ENCODE data around the gene FAT2.

The FAT2 gene, protein sequence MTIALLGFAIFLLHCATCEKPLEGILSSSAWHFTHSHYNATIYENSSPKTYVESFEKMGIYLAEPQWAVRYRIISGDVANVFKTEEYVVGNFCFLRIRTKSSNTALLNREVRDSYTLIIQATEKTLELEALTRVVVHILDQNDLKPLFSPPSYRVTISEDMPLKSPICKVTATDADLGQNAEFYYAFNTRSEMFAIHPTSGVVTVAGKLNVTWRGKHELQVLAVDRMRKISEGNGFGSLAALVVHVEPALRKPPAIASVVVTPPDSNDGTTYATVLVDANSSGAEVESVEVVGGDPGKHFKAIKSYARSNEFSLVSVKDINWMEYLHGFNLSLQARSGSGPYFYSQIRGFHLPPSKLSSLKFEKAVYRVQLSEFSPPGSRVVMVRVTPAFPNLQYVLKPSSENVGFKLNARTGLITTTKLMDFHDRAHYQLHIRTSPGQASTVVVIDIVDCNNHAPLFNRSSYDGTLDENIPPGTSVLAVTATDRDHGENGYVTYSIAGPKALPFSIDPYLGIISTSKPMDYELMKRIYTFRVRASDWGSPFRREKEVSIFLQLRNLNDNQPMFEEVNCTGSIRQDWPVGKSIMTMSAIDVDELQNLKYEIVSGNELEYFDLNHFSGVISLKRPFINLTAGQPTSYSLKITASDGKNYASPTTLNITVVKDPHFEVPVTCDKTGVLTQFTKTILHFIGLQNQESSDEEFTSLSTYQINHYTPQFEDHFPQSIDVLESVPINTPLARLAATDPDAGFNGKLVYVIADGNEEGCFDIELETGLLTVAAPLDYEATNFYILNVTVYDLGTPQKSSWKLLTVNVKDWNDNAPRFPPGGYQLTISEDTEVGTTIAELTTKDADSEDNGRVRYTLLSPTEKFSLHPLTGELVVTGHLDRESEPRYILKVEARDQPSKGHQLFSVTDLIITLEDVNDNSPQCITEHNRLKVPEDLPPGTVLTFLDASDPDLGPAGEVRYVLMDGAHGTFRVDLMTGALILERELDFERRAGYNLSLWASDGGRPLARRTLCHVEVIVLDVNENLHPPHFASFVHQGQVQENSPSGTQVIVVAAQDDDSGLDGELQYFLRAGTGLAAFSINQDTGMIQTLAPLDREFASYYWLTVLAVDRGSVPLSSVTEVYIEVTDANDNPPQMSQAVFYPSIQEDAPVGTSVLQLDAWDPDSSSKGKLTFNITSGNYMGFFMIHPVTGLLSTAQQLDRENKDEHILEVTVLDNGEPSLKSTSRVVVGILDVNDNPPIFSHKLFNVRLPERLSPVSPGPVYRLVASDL (N-terminal part only)

DNA sequence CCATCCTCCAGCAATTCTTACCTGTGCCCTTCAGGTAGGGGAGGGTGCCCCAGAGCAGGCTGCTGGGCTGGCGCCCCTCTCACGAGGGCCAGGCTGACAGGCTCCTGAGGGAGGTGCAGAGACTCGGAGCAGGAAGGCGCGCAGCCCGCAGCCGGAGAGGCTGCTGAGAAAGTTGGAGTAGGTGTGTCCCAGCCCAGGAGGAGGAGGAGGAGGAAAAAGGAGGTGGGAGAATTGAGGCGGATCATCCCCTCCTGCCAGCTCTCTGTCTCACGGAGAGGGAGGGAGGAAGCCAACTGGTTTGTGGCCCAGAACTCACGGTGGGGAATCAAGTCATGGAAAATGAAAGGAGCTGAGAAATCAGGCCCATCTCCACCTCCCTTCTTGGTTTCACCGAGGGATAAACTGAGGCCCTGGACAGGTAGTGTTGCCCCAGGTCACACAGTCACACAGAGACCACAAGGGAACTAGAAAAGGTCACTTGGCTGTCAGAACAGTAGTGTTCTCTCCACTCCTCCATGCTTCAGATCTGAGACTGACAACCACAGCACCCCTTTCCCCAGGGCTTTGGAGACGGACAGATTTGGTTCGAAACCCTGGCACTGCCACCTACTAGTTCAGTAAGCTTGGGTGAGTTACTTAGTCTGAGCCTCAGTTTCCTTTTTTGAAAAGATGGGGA, at the start of gene FAT2:
Gene FAT2 (minus strand): TSS at position 188 of the 676 bp plus-strand sequence. CDS start 22,400 bp downstream, outside the sequence.
- no peak for DNase-seq (ENCODE audit: low read depth)

DNA sequence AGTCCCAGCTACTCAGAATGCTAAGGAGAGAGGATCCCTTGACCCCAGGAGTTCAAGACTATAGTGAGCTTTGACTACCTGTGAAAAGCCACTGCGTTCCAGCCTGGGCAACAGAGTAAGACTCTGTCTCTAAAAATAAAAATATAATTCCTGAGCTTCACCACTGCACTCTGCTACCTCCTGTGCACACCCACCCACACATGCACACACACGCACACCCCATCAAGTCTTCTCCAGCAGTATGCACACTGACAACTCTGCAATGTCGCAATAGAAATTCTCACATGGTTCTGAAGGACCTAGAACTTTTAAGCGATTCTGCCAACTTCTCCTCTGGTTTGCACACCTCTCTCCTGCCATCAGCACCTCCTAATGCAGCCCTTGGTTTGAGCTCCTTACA, 47.5 kb upstream of the FAT2 start:
- no peak for DNase-seq (ENCODE audit: low read depth)

DNA sequence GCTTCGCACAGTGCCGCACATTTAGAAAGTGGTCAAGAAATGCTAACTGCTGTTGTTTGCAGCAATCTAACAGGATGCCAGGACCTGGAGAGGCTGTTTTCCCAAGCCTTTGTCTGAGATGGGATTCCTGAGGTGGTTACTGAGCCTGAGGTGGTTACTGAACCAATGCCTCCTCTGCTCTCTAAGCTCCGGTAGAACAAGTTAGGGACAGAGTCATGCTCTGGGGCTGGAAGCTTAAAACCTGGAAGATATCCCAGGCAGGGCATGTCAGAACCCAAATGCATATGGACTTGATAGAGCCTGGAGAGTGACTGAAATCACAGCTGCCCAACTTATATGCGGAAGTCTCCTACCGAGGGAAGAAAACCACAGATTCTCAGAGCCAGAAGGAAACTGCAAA, 46.5 kb upstream of the FAT2 start:
- no peak for DNase-seq (ENCODE audit: low read depth)

DNA sequence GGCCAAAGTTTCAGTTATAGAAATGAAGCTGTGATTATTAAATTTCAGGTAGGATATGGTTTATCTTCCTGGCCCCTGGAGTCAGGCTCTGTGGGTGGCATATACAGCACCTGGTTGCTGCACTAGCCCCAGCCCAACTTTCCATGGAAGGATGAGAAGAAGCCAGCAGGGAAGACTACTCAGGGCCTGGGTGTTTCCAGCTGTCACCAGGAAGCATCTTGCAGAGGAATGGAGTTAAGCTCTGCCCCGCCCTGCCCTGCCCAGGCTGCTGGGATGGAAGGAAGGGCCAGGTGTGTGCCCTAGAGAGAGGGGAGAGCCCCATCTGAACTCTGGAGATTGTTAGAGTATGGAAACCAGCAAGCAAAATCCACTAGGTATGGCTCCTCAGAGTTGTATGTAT, 42.8 kb upstream of the FAT2 start:
- no peak for DNase-seq (ENCODE audit: low read depth)

DNA sequence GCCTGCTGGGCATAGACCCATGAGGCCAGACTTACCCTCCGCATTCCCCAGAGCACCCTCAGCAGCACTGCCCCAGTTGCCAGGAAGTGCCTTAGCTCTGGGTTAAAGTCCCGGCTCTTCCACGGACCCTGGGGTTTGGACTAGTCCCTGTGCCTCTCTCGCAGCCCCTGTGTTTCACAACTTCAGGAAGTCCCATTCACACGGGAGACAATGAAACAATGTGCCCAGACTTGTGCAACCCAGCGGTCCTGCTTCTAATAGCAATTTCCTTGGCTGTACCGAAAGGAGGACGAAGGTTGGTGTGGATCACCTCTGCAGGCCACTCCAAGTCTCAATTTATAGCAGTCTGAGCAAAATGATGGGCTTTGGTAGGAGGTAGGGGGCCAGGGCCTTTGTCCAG, 41.8 kb upstream of the FAT2 start:
- no peak for DNase-seq (ENCODE audit: low read depth)

DNA sequence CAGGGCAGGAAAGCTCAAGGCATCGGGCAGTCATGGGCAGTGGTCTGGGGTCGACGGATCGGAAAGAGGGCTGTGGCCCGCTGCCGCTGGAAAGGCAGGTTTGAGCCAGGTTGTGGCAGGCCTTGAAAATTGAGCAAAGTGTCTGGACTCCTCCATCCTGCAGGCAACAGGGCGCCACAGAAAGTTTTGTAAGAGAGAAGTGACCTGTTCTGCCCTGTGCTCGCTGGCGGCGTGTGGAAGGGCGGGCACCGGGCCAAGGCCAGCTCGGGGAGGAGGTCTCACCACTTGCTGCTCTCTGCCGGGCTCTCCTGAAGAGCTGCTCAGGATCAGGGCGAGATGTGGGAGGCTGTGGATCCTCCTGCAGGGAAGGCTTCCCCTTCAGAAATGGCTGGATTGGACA, 41.4 kb upstream of the FAT2 start:
- DNase-seq (ENCODE audit: low read depth), result no peak

DNA sequence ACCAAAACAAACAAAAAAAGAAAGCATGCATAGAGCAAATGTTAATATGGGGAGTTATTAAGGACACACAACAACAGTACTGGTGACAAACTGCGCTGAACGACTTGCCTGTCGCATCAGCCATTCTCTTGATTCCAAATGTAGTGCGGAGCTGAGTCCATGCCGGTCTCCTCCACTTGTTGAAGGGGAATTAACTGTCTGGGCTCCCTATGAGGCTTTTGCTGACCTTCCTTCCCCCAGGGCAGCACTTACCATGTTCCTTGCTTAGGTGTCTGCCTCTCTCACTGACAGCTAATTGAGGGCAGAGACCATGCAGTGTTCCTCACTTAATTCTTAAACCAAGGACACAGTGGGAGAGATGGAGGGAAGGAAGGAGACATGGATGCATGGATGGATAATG, 40.8 kb upstream of the FAT2 start:
- no peak for DNase-seq (ENCODE audit: low read depth)

DNA sequence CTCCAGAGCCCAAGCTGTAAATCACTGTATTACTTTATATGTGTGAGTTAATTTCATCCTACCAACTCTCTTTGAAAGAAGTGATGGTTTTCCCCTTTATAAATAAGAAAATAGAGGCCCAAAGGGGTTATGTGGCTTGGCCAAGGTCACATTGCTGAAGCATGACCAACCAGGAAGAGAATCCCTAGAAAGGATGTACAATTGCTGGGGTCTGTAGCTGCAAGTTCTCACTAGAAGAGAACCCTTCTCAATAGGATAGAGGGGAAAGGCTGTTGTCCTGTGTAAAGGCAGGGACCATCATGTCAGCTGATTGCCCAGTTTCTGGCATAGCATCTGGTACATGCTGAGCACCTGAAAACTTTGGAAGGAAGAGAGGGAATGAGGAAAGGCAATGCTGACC, 39.0 kb upstream of the FAT2 start:
- DNase-seq (ENCODE audit: low read depth), result no peak

DNA sequence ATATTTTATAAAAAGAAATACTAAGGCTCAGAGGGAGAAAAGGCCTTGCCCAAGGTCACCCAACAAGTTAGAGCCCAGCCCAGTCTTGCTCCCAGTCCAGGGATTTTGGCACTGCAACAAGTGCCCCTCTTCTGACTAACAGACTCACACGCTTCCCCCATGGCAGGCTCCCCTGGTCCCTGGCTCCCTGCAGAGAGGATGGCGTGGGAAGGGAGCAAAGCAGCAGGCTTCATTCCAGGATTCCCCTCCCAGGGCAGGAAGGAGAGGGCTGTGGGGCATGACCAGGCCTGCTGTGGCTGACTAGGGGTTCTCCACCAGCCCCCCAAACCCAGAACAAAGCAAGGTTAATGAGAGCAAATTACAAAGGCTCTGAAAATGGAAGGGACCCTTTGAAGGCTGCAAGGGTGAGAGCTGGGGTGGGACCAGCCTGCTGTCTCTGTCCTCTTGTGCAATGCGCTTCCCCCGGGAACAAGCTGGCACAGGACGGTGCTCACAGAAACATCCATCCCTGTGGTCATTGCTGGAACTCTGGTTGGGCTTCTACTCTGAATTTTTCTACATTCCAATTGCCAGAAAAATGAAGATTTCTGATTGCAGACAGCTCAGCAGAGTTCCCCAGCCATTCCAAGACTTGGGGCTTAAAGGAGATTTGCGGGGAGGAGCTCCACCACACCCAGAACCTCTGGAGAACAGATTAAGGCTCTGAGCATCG, 37.1 kb upstream of the FAT2 start:
- no peak for DNase-seq (ENCODE audit: low read depth)

DNA sequence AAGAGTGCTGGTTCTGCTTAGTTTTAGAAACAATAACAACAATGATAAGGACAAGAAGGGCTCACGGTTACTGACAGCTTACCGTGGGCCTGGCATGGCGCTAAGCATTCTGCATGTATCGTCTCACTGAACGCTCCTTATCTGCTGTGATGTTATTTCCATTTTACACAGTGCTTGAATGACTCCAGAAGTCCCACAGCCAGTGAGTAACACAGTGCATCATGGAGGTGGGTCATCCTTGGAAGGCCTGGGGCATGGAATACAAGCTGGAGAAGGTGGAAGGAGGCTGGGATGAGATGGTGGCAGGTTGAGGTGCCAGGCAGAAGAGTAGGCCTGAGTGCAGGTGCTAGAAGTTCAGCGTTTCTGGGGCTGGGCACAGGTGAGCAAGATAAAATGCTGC, 36.5 kb upstream of the FAT2 start:
- DNase-seq (ENCODE audit: low read depth), result no peak

DNA sequence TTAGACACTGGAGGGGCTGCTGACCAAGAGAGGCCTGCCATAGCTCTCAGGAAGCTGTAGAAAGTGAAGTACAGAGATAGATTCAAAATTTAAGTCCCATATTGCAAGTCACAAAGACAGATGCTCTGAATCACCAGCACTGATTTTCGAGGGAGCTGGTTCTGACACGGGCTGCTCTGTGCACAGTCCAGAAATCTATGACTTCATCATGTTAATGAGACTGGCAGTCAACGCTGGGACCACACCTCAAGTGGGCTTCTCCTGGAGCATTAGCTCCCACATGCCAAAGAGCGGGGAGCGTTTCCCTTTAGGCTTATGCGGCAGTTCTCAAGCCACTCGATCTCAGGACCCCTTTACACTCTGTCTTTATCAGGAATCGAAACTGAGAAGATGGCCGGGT, 34.2 kb upstream of the FAT2 start:
- DNase-seq (ENCODE audit: low read depth), result no peak

DNA sequence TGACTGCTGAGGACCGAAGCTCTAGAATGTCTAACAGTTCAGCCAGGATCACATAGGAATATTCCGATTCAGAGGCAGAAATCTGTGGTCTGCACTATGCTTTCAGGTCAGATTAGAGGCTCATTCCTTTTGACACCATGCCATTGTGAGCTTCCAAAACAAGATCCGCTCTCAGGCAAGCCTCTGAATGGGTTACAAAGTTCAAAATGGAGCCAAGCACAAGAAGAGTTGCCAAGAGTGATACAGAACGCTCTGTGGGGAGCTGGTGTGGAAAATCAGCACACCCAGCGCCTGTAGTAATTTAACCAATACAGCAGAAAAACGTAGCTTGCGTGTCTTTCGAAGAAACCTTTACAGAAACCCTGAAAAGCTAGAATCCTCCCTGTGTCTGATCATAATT, 33.3 kb upstream of the FAT2 start:
- no peak for DNase-seq (ENCODE audit: low read depth)

DNA sequence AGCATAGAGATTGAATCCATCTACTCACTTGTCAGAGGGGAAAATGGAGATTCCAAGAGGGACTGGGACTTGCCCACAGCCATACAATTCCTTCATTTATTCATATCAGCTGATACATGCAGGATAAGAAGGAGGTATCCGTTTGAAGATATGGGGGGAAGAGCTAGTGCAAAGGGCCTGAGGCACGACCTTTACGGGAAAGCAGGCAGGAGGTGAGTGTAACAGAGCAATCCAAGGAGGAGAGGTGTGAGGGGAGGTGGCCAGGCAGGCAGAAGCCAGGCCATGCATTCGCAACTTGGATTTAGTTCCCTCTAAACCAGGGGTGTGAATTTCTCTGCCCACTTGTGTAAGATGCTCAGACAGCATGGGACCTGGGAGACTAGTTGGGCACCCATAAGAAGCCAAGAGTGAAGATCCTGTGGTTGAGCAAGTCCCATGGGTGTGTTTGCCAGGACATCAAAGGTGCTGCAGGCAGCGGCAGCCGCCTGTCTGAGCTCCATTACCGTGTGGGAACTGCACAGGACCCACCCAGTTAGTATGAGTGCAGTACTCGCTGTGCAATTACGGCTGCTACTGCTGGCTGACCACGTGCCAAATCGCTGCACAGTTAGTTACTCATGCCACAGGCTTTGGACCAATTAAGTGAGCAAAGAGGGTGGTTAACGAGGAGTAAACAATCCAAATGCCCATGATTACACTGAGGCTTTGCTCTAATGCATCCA, 31.4 kb upstream of the FAT2 start:
- DNase-seq (ENCODE audit: low read depth), result no peak

DNA sequence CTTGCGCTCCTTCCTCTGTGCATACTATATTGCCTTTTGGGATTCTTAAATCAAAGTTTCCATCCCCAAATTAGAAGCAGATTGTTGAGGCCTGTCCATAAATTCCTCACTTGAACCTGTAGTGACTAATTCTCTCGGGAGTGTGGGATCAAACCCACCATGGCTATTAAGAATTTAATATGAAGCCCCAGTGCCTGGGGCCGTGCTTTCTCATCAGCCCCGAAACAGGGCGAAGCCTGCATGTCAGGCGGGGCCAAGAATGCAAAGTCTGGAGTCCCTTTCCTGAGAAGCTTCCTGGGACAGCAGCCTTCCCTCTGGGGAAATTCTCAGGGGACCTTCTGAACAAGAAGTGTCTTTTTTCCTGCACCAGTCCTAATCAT, 29.3 kb upstream of the FAT2 start:
- no peak for DNase-seq (ENCODE audit: low read depth)

DNA sequence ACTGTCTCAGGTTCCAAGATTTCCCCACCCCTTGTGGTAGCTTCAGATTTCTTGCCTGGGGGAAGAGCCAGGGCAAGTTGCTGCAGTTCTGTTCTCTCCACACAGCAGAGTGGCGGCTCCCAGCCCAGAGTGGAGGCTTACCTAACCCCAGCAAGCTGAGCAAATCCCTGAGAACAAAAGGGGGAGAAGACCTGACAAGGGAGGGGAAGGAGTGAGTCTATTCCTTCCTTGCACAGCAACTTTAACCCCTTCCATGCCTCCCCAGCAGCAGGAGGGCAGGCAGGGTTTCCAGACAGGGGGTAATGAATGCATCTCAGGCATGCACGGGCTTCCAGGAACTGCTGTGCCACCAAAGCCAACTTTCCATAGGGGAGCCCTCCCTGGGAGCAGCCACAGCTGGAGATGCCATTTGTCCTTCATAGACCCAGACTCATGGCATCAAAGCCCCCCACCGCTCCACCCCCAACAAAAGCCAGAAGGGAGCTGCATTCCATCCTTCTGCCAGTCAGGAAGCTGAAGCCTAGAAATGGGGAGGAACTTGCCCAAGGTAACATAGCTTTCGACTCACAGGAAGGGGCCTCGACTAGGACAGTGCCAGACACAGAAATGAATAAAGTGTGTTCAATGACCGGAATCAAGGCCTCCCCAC, 28.8 kb upstream of the FAT2 start:
- DNase-seq (ENCODE audit: low read depth), result no peak

DNA sequence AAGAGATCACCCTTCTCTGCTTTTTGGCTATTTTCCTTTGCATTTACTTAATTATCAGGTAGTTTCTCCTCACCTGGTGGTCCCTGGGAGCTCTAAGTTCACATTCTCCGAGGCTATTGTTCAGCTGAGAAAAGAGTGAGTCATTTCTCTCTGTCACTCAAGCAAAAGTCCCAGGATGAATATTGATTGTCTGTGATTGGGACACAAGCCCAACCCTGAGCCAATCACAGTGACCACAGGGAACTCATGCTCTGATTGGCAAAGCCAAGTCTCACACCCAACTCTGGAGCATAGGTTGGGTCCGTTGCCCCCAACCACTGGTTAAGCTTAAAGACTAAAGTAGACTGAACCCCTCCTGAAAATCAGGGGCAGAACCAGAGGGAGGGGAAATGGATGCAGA, 27.8 kb upstream of the FAT2 start:
- no peak for DNase-seq (ENCODE audit: low read depth)

DNA sequence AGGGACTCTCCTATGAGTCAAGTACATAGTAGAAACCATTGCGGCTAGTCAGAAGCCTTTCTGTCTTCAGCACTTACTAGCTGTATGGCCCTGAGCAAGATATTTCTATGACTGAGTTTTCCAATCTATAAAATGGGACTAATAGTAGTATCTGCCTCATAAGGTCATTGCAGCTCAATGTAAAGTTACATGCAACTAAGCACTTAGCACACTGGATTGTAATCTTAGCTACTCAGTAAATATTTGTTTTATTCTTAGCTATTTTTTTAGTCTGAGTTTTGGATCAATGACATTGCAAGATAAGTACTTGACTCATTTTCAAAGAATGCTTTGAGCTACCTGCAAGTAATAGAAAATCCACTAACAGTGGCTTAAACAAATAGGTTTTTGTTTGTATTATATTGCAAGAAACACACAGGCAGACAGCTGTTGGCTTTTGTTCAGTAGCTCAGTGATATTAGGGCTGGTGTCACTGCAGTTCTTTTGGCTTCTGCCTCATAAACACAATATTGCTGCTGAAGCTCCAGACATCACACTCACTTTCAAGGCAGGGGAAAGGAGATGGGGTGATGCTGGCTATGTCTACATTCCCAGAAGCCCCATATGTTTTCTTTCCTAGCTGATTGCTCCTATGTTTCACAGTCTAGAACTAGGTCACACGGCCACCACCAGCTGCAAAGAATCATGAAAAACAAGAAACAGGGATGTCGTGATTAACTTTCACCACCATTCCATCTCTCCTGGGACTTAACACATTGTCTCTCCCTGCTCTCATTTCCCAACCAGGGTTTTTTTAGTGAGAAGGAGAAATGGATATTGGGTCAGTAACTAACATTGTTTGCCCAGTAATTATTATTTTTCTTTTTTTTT, 26.9 kb upstream of the FAT2 start:
- DNase-seq (ENCODE audit: low read depth), result no peak

DNA sequence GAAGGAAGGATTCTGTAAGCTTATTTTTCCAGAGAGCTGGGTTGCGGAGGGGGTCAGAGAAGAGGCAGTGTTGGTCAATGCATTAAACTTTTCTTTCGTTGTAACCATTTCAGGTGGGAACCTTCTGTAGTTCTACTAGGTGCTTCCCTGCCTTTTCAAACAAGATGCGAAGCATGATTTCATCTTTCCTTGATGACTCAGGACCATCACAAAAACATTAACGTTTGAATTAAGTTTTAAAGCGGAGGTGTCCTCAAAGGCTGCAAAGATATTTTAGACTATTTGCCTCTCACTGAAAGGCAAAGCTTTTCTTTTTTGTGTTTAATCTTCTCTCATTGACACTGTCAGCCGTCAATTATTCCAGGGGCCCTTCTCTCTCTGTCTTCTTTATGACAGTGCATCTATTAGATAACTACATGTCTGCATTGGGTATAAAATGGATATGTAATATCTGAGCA, 26.3 kb upstream of the FAT2 start:
- DNase-seq (ENCODE audit: low read depth), result no peak

DNA sequence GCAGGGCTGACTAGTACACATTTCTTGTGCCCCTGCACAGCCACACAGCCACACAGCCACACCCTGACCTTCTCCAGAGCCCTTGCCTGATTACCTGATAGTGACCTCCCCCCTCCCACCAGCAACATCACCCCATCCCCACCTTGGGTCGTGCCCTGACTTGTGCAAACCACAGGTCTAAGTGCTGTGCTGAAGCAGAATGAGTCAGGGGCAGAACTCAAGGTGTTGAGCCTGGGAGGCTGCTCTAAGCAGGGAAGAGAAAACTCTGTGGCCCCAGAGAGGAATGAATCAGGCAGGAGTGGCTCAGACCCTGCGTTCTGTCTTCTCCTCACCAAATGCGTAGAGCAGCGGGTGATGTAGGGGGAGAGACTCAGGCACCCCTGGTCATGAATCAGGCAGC, 24.3 kb upstream of the FAT2 start:
- DNase-seq (ENCODE audit: low read depth), result no peak
